ENCODE results near the gene KCMF1. TPM values are rescaled to one million over a fixed set of nuclear protein-coding genes. Genes with fewer than 3 reads are reported as not detected.
A peak's percentile ranks its signal among the peaks of the same experiment; 100 is the strongest.

The KCMF1 gene
- total RNA-seq, 2 donors from 2014 or later, result 71.8 to 86.8 TPM

GRCh38 chr2:84925336-84925723 is 45.6 kb upstream of the KCMF1 start:
- Histone ChIP-seq H3K4me1 (ENCODE audit: control insufficient read depth, insufficient read depth, low read length) (peaks cover 3% of the 10 kb centered on the region), H3K36me3 (ENCODE audit: control insufficient read depth, insufficient read depth, low read length) (no peaks in the 10 kb centered on the region), H3K27ac (ENCODE audit: low read depth, low read length) (no peak overlapping the region), H3K9me3 (ENCODE audit: control insufficient read depth, low read length) (no peaks in the 10 kb centered on the region), H3K27me3 (ENCODE audit: control insufficient read depth, insufficient read depth, low read length, poor library complexity, severe bottlenecking) (peaks cover 7% of the 10 kb centered on the region), H3K9ac (ENCODE audit: extremely low read depth, low read length, poor library complexity, severe bottlenecking) (no peak overlapping the region), H3K4me3 (ENCODE audit: low read length) (no peak overlapping the region)
- Mint-ChIP-seq H3K9me3 (no peaks in the 10 kb centered on the region), H3K4me3 (no peak overlapping the region), H3K4me1 (peaks cover 3% of the 10 kb centered on the region), H3K27ac (no peak overlapping the region), H3K27me3 (ENCODE audit: insufficient read depth) (peaks cover 12% of the 10 kb centered on the region), H3K36me3 (ENCODE audit: low read depth) (no peaks in the 10 kb centered on the region)
- WGBS, 2 experiments (ENCODE audit: insufficient coverage in 1 of 2, insufficient read length in 1 of 2), result 92 to 100% methylated on average over 1 to 2 of the region's 2 CpGs
- TF ChIP-seq, protein P1, sequence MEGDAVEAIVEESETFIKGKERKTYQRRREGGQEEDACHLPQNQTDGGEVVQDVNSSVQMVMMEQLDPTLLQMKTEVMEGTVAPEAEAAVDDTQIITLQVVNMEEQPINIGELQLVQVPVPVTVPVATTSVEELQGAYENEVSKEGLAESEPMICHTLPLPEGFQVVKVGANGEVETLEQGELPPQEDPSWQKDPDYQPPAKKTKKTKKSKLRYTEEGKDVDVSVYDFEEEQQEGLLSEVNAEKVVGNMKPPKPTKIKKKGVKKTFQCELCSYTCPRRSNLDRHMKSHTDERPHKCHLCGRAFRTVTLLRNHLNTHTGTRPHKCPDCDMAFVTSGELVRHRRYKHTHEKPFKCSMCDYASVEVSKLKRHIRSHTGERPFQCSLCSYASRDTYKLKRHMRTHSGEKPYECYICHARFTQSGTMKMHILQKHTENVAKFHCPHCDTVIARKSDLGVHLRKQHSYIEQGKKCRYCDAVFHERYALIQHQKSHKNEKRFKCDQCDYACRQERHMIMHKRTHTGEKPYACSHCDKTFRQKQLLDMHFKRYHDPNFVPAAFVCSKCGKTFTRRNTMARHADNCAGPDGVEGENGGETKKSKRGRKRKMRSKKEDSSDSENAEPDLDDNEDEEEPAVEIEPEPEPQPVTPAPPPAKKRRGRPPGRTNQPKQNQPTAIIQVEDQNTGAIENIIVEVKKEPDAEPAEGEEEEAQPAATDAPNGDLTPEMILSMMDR (conservative IDR thresholded peaks at IDR 0.05), result no peak
- DNase-seq, result no peak

GRCh38 chr2:84925724-84926376 is 45.1 kb upstream of the KCMF1 start:
- WGBS, 2 experiments (ENCODE audit: insufficient coverage in 1 of 2, insufficient read length in 1 of 2), result 27 to 29% methylated on average over 25 to 34 of the region's 34 CpGs
- H3K36me3 Mint-ChIP-seq (ENCODE audit: low read depth), result no peaks in the 10 kb centered on the region
- H3K4me1 Mint-ChIP-seq, result peaks cover 3% of the 10 kb centered on the region
- H3K9ac ChIP-seq (ENCODE audit: extremely low read depth, low read length, poor library complexity, severe bottlenecking), result no peak overlapping the region
- no peak overlapping the region for H3K27ac ChIP-seq (ENCODE audit: low read depth, low read length)
- TF ChIP-seq, protein P1 (conservative IDR thresholded peaks at IDR 0.05), result peak; percentile 100
- H3K36me3 ChIP-seq (ENCODE audit: control insufficient read depth, insufficient read depth, low read length), result no peaks in the 10 kb centered on the region
- peak overlapping the region; percentile 40 for H3K4me3 Mint-ChIP-seq
- H3K9me3 Mint-ChIP-seq, result no peaks in the 10 kb centered on the region
- H3K27ac Mint-ChIP-seq, result no peak overlapping the region
- peaks cover 7% of the 10 kb centered on the region for H3K27me3 ChIP-seq (ENCODE audit: control insufficient read depth, insufficient read depth, low read length, poor library complexity, severe bottlenecking)
- peak; percentile 100 for DNase-seq
- peaks cover 3% of the 10 kb centered on the region for H3K4me1 ChIP-seq (ENCODE audit: control insufficient read depth, insufficient read depth, low read length)
- no peaks in the 10 kb centered on the region for H3K9me3 ChIP-seq (ENCODE audit: control insufficient read depth, low read length)
- H3K27me3 Mint-ChIP-seq (ENCODE audit: insufficient read depth), result peaks cover 12% of the 10 kb centered on the region
- no peak overlapping the region for H3K4me3 ChIP-seq (ENCODE audit: low read length)

GRCh38 chr2:84927275-84927627 is 43.7 kb upstream of the KCMF1 start:
- Mint-ChIP-seq H3K27me3 (ENCODE audit: insufficient read depth) (peaks cover 12% of the 10 kb centered on the region), H3K36me3 (ENCODE audit: low read depth) (no peaks in the 10 kb centered on the region), H3K4me3 (no peak overlapping the region), H3K9me3 (no peaks in the 10 kb centered on the region), H3K27ac (no peak overlapping the region), H3K4me1 (peaks cover 10% of the 10 kb centered on the region)
- H3K36me3 ChIP-seq (ENCODE audit: control insufficient read depth, insufficient read depth, low read length), result no peaks in the 10 kb centered on the region
- DNase-seq, result no peak
- H3K27me3 ChIP-seq (ENCODE audit: control insufficient read depth, insufficient read depth, low read length, poor library complexity, severe bottlenecking), result peaks cover 7% of the 10 kb centered on the region
- peaks cover 3% of the 10 kb centered on the region for H3K4me1 ChIP-seq (ENCODE audit: control insufficient read depth, insufficient read depth, low read length)
- TF ChIP-seq, protein P1 (conservative IDR thresholded peaks at IDR 0.05), result no peak
- WGBS, 2 experiments (ENCODE audit: insufficient coverage in 1 of 2, insufficient read length in 1 of 2), result 50 to 82% methylated on average over 2 to 3 of the region's 3 CpGs
- no peak overlapping the region for H3K4me3 ChIP-seq (ENCODE audit: low read length)
- H3K9me3 ChIP-seq (ENCODE audit: control insufficient read depth, low read length), result no peaks in the 10 kb centered on the region
- no peak overlapping the region for H3K27ac ChIP-seq (ENCODE audit: low read depth, low read length)
- no peak overlapping the region for H3K9ac ChIP-seq (ENCODE audit: extremely low read depth, low read length, poor library complexity, severe bottlenecking)

Data from endodermal cell (in vitro differentiated cells).